B cell (primary cell): ENCODE results near the gene CCDC86. TPM values are rescaled to one million over a fixed set of nuclear protein-coding genes. Genes with fewer than 3 reads are reported as not detected.
A peak's percentile ranks its signal among the peaks of the same experiment; 100 is the strongest.

Experiments used
- ATAC-seq: fragments of 200-7000 bp; cut with Tn5 transposase; one replicate; pipeline ENCODE4 v1.10.0; 2021; ENCODE audit warnings: low read depth, mild to moderate bottlenecking, moderate number of reproducible peaks, moderate library complexity
- CTCF ChIA-PET: fragments of 350-600 bp; sonication (Branson Sonifier 250); formaldehyde crosslinking; loops from one replicate; lab custom pipeline; 2021; ENCODE audit warnings: antibody characterized with exemption, inconsistent platforms; lab: Charles Lee
- POLR2A ChIA-PET: fragments of 350-600 bp; sonication (Branson Sonifier 250); formaldehyde crosslinking; loops from one replicate; lab custom pipeline; 2021; ENCODE audit warnings: antibody characterized with exemption; lab: Charles Lee
- DNase-seq: peaks from one replicate; pipeline ENCODE4 v3.0.0; 2013
- H2AFZ ChIP-seq: 2 replicates; pipeline ENCODE4 v1.6.1; 2012; ENCODE audit warnings: mild to moderate bottlenecking, low read depth, low read length; ENCODE audit not compliant: insufficient read depth, poor library complexity, severe bottlenecking
- H3K27ac ChIP-seq, 2 donors: 1 replicate in 1 of 2; 2 replicates in 1 of 2; pipeline ENCODE4 v1.5.1; 2012 to 2013; ENCODE audit warnings: low read length in 2 of 2, mild to moderate bottlenecking in 2 of 2, moderate library complexity in 1 of 2
- H3K27me3 ChIP-seq, 4 experiments: fragments of 200-600 bp in 1 of 4; sonication (generic) in 1 of 4; replicated peaks in 1 of 4; 1 replicate in 2 of 4; 2 replicates in 2 of 4; pipeline versions ENCODE4 v1.6.1 to v1.7.0; 2013 to 2016; ENCODE audit warnings: low read length in 3 of 4, mild to moderate bottlenecking in 2 of 4, mixed read lengths in 1 of 4, moderate library complexity in 1 of 4; ENCODE audit not compliant: insufficient read depth in 4 of 4, control insufficient read depth in 3 of 4; ENCODE audit errors: control extremely low read depth in 1 of 4
- H3K36me3 ChIP-seq, 2 experiments: replicated peaks in 1 of 2; 1 replicate in 1 of 2; 2 replicates in 1 of 2; pipeline versions ENCODE4 v1.6.1 to v1.7.1; 2013; ENCODE audit warnings: low read length in 1 of 2; ENCODE audit not compliant: insufficient read depth in 2 of 2, control insufficient read depth in 1 of 2; ENCODE audit errors: control extremely low read depth in 1 of 2, extremely low read depth in 1 of 2
- H3K4me1 ChIP-seq, 2 donors: fragments of 200-600 bp in 1 of 2; sonication (generic) in 1 of 2; 1 replicate in 1 of 2; 2 replicates in 1 of 2; pipeline versions ENCODE4 v1.5.1 to v1.6.1; 2013 to 2017; ENCODE audit warnings: low read length in 2 of 2; ENCODE audit not compliant: control insufficient read depth in 2 of 2, insufficient read depth in 2 of 2
- H3K4me2 ChIP-seq: replicated peaks from 2 replicates; pipeline ENCODE3; 2012; ENCODE audit warnings: mild to moderate bottlenecking, low read depth, low read length; ENCODE audit not compliant: poor library complexity, severe bottlenecking
- H3K4me3 ChIP-seq, 5 experiments: fragments of 200-600 bp in 1 of 5; sonication (generic) in 1 of 5; 1 replicate in 3 of 5; 2 replicates in 2 of 5; pipeline versions ENCODE4 v1.5.1 to v1.7.0; 2011 to 2016; ENCODE audit warnings: low read length in 4 of 5, mild to moderate bottlenecking in 4 of 5, low read depth in 2 of 5, control low read depth in 1 of 5, moderate library complexity in 1 of 5; ENCODE audit not compliant: insufficient read depth in 1 of 5; ENCODE audit errors: control extremely low read depth in 1 of 5, extremely low read depth in 1 of 5
- H3K79me2 ChIP-seq: fragments of 200-600 bp; sonication (generic); one replicate; pipeline ENCODE4 v1.6.0; 2016; ENCODE audit warnings: low read length; ENCODE audit not compliant: control insufficient read depth, insufficient read depth
- H3K9ac ChIP-seq: fragments of 200-600 bp; sonication (generic); 2 replicates; pipeline ENCODE4 v1.6.1; 2017; ENCODE audit warnings: mild to moderate bottlenecking, low read length, moderate library complexity
- H3K9me3 ChIP-seq, 3 donors: one replicate each; pipeline versions ENCODE4 v1.6.1 to v1.7.1; 2013; ENCODE audit warnings: low read length in 2 of 3; ENCODE audit not compliant: control insufficient read depth in 2 of 3, insufficient read depth in 1 of 3; ENCODE audit errors: control extremely low read depth in 1 of 3
- H4K20me1 ChIP-seq: 2 replicates; pipeline ENCODE4 v1.6.0; 2012; ENCODE audit warnings: mild to moderate bottlenecking, low read length; ENCODE audit not compliant: insufficient read depth, control insufficient read depth, poor library complexity, severe bottlenecking
- H3K27ac Mint-ChIP-seq: one replicate; pipeline ENCODE4 v1.8.0; 2021; ENCODE audit warnings: mixed read lengths
- H3K27me3 Mint-ChIP-seq: one replicate; pipeline ENCODE4 v1.8.0; 2021; ENCODE audit warnings: mixed read lengths
- H3K4me1 Mint-ChIP-seq: one replicate; pipeline ENCODE4 v1.8.0; 2021; ENCODE audit warnings: mixed read lengths
- H3K4me3 Mint-ChIP-seq: one replicate; pipeline ENCODE4 v1.8.0; 2021; ENCODE audit warnings: mixed read lengths
- H3K9me3 Mint-ChIP-seq: one replicate; pipeline ENCODE4 v1.8.0; 2022; ENCODE audit warnings: mixed read lengths; ENCODE audit not compliant: insufficient read depth
- CTCF ChIP-seq: fragments of 200-600 bp; IDR thresholded peaks from one replicate; pipeline ENCODE4 v1.8.0; 2022; ENCODE audit warnings: antibody characterized with exemption, mild to moderate bottlenecking
- EZH2 ChIP-seq: IDR thresholded peaks from 2 replicates; pipeline ENCODE4 v1.6.1; 2012; ENCODE audit warnings: borderline replicate concordance, low read depth, mild to moderate bottlenecking, moderate library complexity, low read length; ENCODE audit not compliant: insufficient read depth, poor library complexity, severe bottlenecking
- WGBS: methylation state at CpG from one replicate; pipeline ENCODE4 v1.1.5; 2013; ENCODE audit warnings: missing lambda C conversion rate; ENCODE audit not compliant: insufficient coverage; 5-methylcytosine and 5-hydroxymethylcytosine counted together
- intact Hi-C: fragments of 100-400 bp; cut with micrococcal nuclease; formaldehyde crosslinking; loops from one replicate; pipeline ENCODE4 v1.10.0; 2022
- polyA plus RNA-seq: library from polyadenylated mRNA; depleted of rRNA; stranded (reverse); fragments of >200 nt; gene quantifications from 2 replicates; pipeline ENCODE4 v1.2.3, GENCODE V29; 2012
- total RNA-seq, 2 donors: library from RNA; stranded (reverse); fragments of 120-200 nt in 1 of 2; gene quantifications; 1 replicate in 1 of 2; 2 replicates in 1 of 2; pipeline versions ENCODE4 v1.2.3 to v1.2.4, GENCODE V29; 2013 to 2022

CCDC86 gene
- total and polyA plus RNA-seq, 2 donors (not counting 1 experiment from before 2014, with no cell fraction given): 10.5 to 12.4 TPM

GRCh38 chr11:60845338-60845737, 3.4 kb downstream of the CCDC86 start:
- DNase-seq (no peak), ATAC-seq (no peak)
- intact Hi-C loops: no loop called here
- no peak overlapping the region for H3K27ac Mint-ChIP-seq
- 93% methylated on average over 7 of the region's 8 CpGs for WGBS
- peaks cover 0 to 27% of the 10 kb centered on the region in 2 experiments for H3K36me3 ChIP-seq
- H3K4me2 ChIP-seq: no peak overlapping the region
- H2AFZ ChIP-seq: no peak overlapping the region
- no peak overlapping the region for H3K27ac ChIP-seq
- no peaks in the 10 kb centered on the region for H3K9me3 Mint-ChIP-seq
- H3K27me3 Mint-ChIP-seq: no peaks in the 10 kb centered on the region
- H3K79me2 ChIP-seq: peaks cover 34% of the 10 kb centered on the region
- peak overlapping the region; percentile 5 for H3K4me3 Mint-ChIP-seq
- H3K4me1 ChIP-seq: peaks cover 32 to 33% of the 10 kb centered on the region in 2 donors
- ChIA-PET POLR2A (no interaction called here), CTCF (interaction anchor here (1.2 to 1.4 kb wide), 2 partner anchors 13 to 15 kb away, joined by 4 to 7 read pairs; no protein-coding TSS in a partner anchor)
- no peaks in the 10 kb centered on the region for H3K9me3 ChIP-seq
- H3K4me1 Mint-ChIP-seq: peaks cover 47% of the 10 kb centered on the region
- H4K20me1 ChIP-seq: no peaks in the 10 kb centered on the region
- no peak overlapping the region for H3K9ac ChIP-seq
- no peaks in the 10 kb centered on the region for H3K27me3 ChIP-seq
- TF ChIP-seq CTCF (no peak), EZH2 (no peak)
- H3K4me3 ChIP-seq: no peak overlapping the region

- CTCF ChIA-PET: interaction anchor here (1.5 kb wide), 1 partner anchor 52 kb away, joined by 4 read pairs; no protein-coding TSS in a partner anchor
- no peaks in the 10 kb centered on the region for H3K27me3 Mint-ChIP-seq
- no peak for TF ChIP-seq CTCF
- no peak for TF ChIP-seq EZH2
- H3K27ac ChIP-seq: no peak overlapping the region
- no peaks in the 10 kb centered on the region for H3K9me3 Mint-ChIP-seq
- peaks cover 32% of the 10 kb centered on the region for H3K4me1 Mint-ChIP-seq
- no peak overlapping the region for H2AFZ ChIP-seq
- H3K36me3 ChIP-seq: peaks cover 0 to 46% of the 10 kb centered on the region in 2 experiments
- POLR2A ChIA-PET: no interaction called here
- WGBS: 80% methylated on average over 13 of the region's 13 CpGs
- no peak for DNase-seq
- peaks cover 19% of the 10 kb centered on the region for H3K79me2 ChIP-seq
- no peak overlapping the region for H3K4me3 ChIP-seq
- H3K4me2 ChIP-seq: no peak overlapping the region
- no peak overlapping the region for H3K9ac ChIP-seq
- no peak overlapping the region for H3K4me3 Mint-ChIP-seq
- H4K20me1 ChIP-seq: no peaks in the 10 kb centered on the region
- no peaks in the 10 kb centered on the region for H3K27me3 ChIP-seq
- intact Hi-C loops: no loop called here
- no peaks in the 10 kb centered on the region for H3K9me3 ChIP-seq
- ATAC-seq: no peak
- H3K27ac Mint-ChIP-seq: no peak overlapping the region
- H3K4me1 ChIP-seq: peaks cover 24 to 25% of the 10 kb centered on the region in 2 donors
Measured at GRCh38 chr11:60847281-60847680, 5.4 kb downstream of the CCDC86 start.
